B cell (primary cell): ENCODE results near the gene KAT7. TPM values are rescaled to one million over a fixed set of nuclear protein-coding genes. Genes with fewer than 3 reads are reported as not detected.

ENCODE experiments used
- ATAC-seq: fragments of 200-7000 bp; cut with Tn5 transposase; one replicate; pipeline ENCODE4 v1.10.0; 2021; ENCODE audit warnings: low read depth, mild to moderate bottlenecking, moderate number of reproducible peaks, moderate library complexity
- CTCF ChIA-PET: fragments of 350-600 bp; sonication (Branson Sonifier 250); formaldehyde crosslinking; loops from one replicate; lab custom pipeline; 2021; ENCODE audit warnings: antibody characterized with exemption, inconsistent platforms; lab: Charles Lee
- POLR2A ChIA-PET: fragments of 350-600 bp; sonication (Branson Sonifier 250); formaldehyde crosslinking; loops from one replicate; lab custom pipeline; 2021; ENCODE audit warnings: antibody characterized with exemption; lab: Charles Lee
- DNase-seq: peaks from one replicate; pipeline ENCODE4 v3.0.0; 2013
- H2AFZ ChIP-seq: 2 replicates; pipeline ENCODE4 v1.6.1; 2012; ENCODE audit warnings: mild to moderate bottlenecking, low read depth, low read length; ENCODE audit not compliant: insufficient read depth, poor library complexity, severe bottlenecking
- H3K27ac ChIP-seq, 2 donors: 1 replicate in 1 of 2; 2 replicates in 1 of 2; pipeline ENCODE4 v1.5.1; 2012 to 2013; ENCODE audit warnings: low read length in 2 of 2, mild to moderate bottlenecking in 2 of 2, moderate library complexity in 1 of 2
- H3K27me3 ChIP-seq, 4 experiments: fragments of 200-600 bp in 1 of 4; sonication (generic) in 1 of 4; replicated peaks in 1 of 4; 1 replicate in 2 of 4; 2 replicates in 2 of 4; pipeline versions ENCODE4 v1.6.1 to v1.7.0; 2013 to 2016; ENCODE audit warnings: low read length in 3 of 4, mild to moderate bottlenecking in 2 of 4, mixed read lengths in 1 of 4, moderate library complexity in 1 of 4; ENCODE audit not compliant: insufficient read depth in 4 of 4, control insufficient read depth in 3 of 4; ENCODE audit errors: control extremely low read depth in 1 of 4
- H3K36me3 ChIP-seq, 2 experiments: replicated peaks in 1 of 2; 1 replicate in 1 of 2; 2 replicates in 1 of 2; pipeline versions ENCODE4 v1.6.1 to v1.7.1; 2013; ENCODE audit warnings: low read length in 1 of 2; ENCODE audit not compliant: insufficient read depth in 2 of 2, control insufficient read depth in 1 of 2; ENCODE audit errors: control extremely low read depth in 1 of 2, extremely low read depth in 1 of 2
- H3K4me1 ChIP-seq, 2 donors: fragments of 200-600 bp in 1 of 2; sonication (generic) in 1 of 2; 1 replicate in 1 of 2; 2 replicates in 1 of 2; pipeline versions ENCODE4 v1.5.1 to v1.6.1; 2013 to 2017; ENCODE audit warnings: low read length in 2 of 2; ENCODE audit not compliant: control insufficient read depth in 2 of 2, insufficient read depth in 2 of 2
- H3K4me2 ChIP-seq: replicated peaks from 2 replicates; pipeline ENCODE3; 2012; ENCODE audit warnings: mild to moderate bottlenecking, low read depth, low read length; ENCODE audit not compliant: poor library complexity, severe bottlenecking
- H3K4me3 ChIP-seq, 5 experiments: fragments of 200-600 bp in 1 of 5; sonication (generic) in 1 of 5; 1 replicate in 3 of 5; 2 replicates in 2 of 5; pipeline versions ENCODE4 v1.5.1 to v1.7.0; 2011 to 2016; ENCODE audit warnings: low read length in 4 of 5, mild to moderate bottlenecking in 4 of 5, low read depth in 2 of 5, control low read depth in 1 of 5, moderate library complexity in 1 of 5; ENCODE audit not compliant: insufficient read depth in 1 of 5; ENCODE audit errors: control extremely low read depth in 1 of 5, extremely low read depth in 1 of 5
- H3K79me2 ChIP-seq: fragments of 200-600 bp; sonication (generic); one replicate; pipeline ENCODE4 v1.6.0; 2016; ENCODE audit warnings: low read length; ENCODE audit not compliant: control insufficient read depth, insufficient read depth
- H3K9ac ChIP-seq: fragments of 200-600 bp; sonication (generic); 2 replicates; pipeline ENCODE4 v1.6.1; 2017; ENCODE audit warnings: mild to moderate bottlenecking, low read length, moderate library complexity
- H3K9me3 ChIP-seq, 3 donors: one replicate each; pipeline versions ENCODE4 v1.6.1 to v1.7.1; 2013; ENCODE audit warnings: low read length in 2 of 3; ENCODE audit not compliant: control insufficient read depth in 2 of 3, insufficient read depth in 1 of 3; ENCODE audit errors: control extremely low read depth in 1 of 3
- H4K20me1 ChIP-seq: 2 replicates; pipeline ENCODE4 v1.6.0; 2012; ENCODE audit warnings: mild to moderate bottlenecking, low read length; ENCODE audit not compliant: insufficient read depth, control insufficient read depth, poor library complexity, severe bottlenecking
- H3K27ac Mint-ChIP-seq: one replicate; pipeline ENCODE4 v1.8.0; 2021; ENCODE audit warnings: mixed read lengths
- H3K27me3 Mint-ChIP-seq: one replicate; pipeline ENCODE4 v1.8.0; 2021; ENCODE audit warnings: mixed read lengths
- H3K4me1 Mint-ChIP-seq: one replicate; pipeline ENCODE4 v1.8.0; 2021; ENCODE audit warnings: mixed read lengths
- H3K4me3 Mint-ChIP-seq: one replicate; pipeline ENCODE4 v1.8.0; 2021; ENCODE audit warnings: mixed read lengths
- H3K9me3 Mint-ChIP-seq: one replicate; pipeline ENCODE4 v1.8.0; 2022; ENCODE audit warnings: mixed read lengths; ENCODE audit not compliant: insufficient read depth
- CTCF ChIP-seq: fragments of 200-600 bp; IDR thresholded peaks from one replicate; pipeline ENCODE4 v1.8.0; 2022; ENCODE audit warnings: antibody characterized with exemption, mild to moderate bottlenecking
- EZH2 ChIP-seq: IDR thresholded peaks from 2 replicates; pipeline ENCODE4 v1.6.1; 2012; ENCODE audit warnings: borderline replicate concordance, low read depth, mild to moderate bottlenecking, moderate library complexity, low read length; ENCODE audit not compliant: insufficient read depth, poor library complexity, severe bottlenecking
- WGBS: methylation state at CpG from one replicate; pipeline ENCODE4 v1.1.5; 2013; ENCODE audit warnings: missing lambda C conversion rate; ENCODE audit not compliant: insufficient coverage; 5-methylcytosine and 5-hydroxymethylcytosine counted together
- intact Hi-C: fragments of 100-400 bp; cut with micrococcal nuclease; formaldehyde crosslinking; loops from one replicate; pipeline ENCODE4 v1.10.0; 2022
- polyA plus RNA-seq: library from polyadenylated mRNA; depleted of rRNA; stranded (reverse); fragments of >200 nt; gene quantifications from 2 replicates; pipeline ENCODE4 v1.2.3, GENCODE V29; 2012
- total RNA-seq, 2 donors: library from RNA; stranded (reverse); fragments of 120-200 nt in 1 of 2; gene quantifications; 1 replicate in 1 of 2; 2 replicates in 1 of 2; pipeline versions ENCODE4 v1.2.3 to v1.2.4, GENCODE V29; 2013 to 2022

The KAT7 gene
- total and polyA plus RNA-seq, 2 donors (not counting 1 experiment from before 2014, with no cell fraction given), result 16.7 to 124 TPM

GRCh38 chr17:49846938-49847712 lies 58.6 kb downstream of the KAT7 start:
- POLR2A ChIA-PET, result no interaction called here
- ATAC-seq (no peak), DNase-seq (no peak)
- no peak for TF ChIP-seq CTCF
- TF ChIP-seq EZH2, result no peak
- H3K27ac ChIP-seq, result no peak overlapping the region
- H3K4me1 ChIP-seq, result peaks cover 10 to 14% of the 10 kb centered on the region in 2 donors
- H3K27me3 ChIP-seq, result peaks cover 0 to 16% (median 5%) of the 10 kb centered on the region in 4 experiments
- H2AFZ ChIP-seq, result no peak overlapping the region
- H3K36me3 ChIP-seq, result peaks cover 0 to 7% of the 10 kb centered on the region in 2 experiments
- H3K79me2 ChIP-seq, result no peaks in the 10 kb centered on the region
- Mint-ChIP-seq H3K4me1 (peaks cover 14% of the 10 kb centered on the region), H3K27me3 (peaks cover 6% of the 10 kb centered on the region), H3K9me3 (no peaks in the 10 kb centered on the region), H3K4me3 (no peak overlapping the region), H3K27ac (no peak overlapping the region)
- no peak overlapping the region for H3K4me3 ChIP-seq
- H4K20me1 ChIP-seq, result no peaks in the 10 kb centered on the region
- CTCF ChIA-PET, result interaction anchor here (0.6 to 3.7 kb wide), 2 partner anchors 151 to 182 kb away, joined by 3 to 12 read pairs; no protein-coding TSS in a partner anchor
- 90% methylated on average over 8 of the region's 9 CpGs for WGBS
- H3K9me3 ChIP-seq, result no peaks in the 10 kb centered on the region
- H3K9ac ChIP-seq, result no peak overlapping the region
- intact Hi-C loops, result no loop called here
- H3K4me2 ChIP-seq, result no peak overlapping the region

DNA sequence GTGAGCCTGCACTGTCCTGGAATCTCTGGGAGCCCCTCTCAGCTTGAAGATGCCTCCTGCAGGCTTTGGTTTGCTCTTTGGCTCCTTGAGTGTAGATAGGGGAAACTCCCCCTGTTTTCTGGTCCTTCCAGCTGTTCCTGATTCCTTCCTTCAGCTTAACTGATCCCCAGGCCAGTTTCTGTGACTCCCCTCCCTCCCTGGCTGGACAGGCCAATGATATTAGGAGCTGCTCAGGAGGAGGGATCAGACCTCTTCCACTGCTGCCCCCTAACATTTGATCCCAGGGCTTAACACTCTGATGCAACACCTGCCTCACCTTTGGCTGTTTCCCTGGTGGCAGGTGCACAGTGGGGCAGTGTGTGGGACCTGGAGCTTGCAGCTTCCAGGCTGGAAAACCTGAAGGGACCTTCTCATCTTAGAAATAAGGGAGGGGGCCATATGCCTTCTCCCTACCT lies 59.6 kb downstream of the KAT7 start, which contains the start of gene TAC4:
Gene TAC4, minus strand, starts transcription at position 51 of the 455 bp plus-strand sequence. CDS start 52 bp downstream, outside the sequence.
- no peaks in the 10 kb centered on the region for H4K20me1 ChIP-seq
- POLR2A ChIA-PET, result interaction anchor here (0.8 kb wide), 1 partner anchor 45 kb away, joined by 4 read pairs; no protein-coding TSS in a partner anchor
- H3K36me3 ChIP-seq, result peaks cover 0 to 2% of the 10 kb centered on the region in 2 experiments
- no peaks in the 10 kb centered on the region for H3K79me2 ChIP-seq
- ATAC-seq (no peak), DNase-seq (no peak)
- Mint-ChIP-seq H3K27me3 (peaks cover 8% of the 10 kb centered on the region), H3K4me3 (no peak within 1 kb of the TSS), H3K9me3 (no peaks in the 10 kb centered on the region), H3K27ac (no peak within 1 kb of the TSS), H3K4me1 (peaks cover 14% of the 10 kb centered on the region)
- H3K9ac ChIP-seq, result no peak within 1 kb of the TSS
- no peak for TF ChIP-seq CTCF
- TF ChIP-seq EZH2, result no peak
- no peak within 1 kb of the TSS for H3K4me3 ChIP-seq
- no peak within 1 kb of the TSS for H3K27ac ChIP-seq
- H3K27me3 ChIP-seq, result peaks cover 0 to 21% (median 6%) of the 10 kb centered on the region in 4 experiments
- intact Hi-C loops, result no loop called here
- H3K9me3 ChIP-seq, result no peaks in the 10 kb centered on the region
- peaks cover 12 to 15% of the 10 kb centered on the region in 2 donors for H3K4me1 ChIP-seq
- no peak within 1 kb of the TSS for H2AFZ ChIP-seq
- CTCF ChIA-PET, result interaction anchor here (0.5 to 3.7 kb wide), 2 partner anchors 24 to 150 kb away, joined by 3 to 12 read pairs; no protein-coding TSS in a partner anchor
- no peak within 1 kb of the TSS for H3K4me2 ChIP-seq
